ENCODE results near the gene RFLNA. TPM values are rescaled to one million over a fixed set of nuclear protein-coding genes. Genes with fewer than 3 reads are reported as not detected.

Gene RFLNA
- total RNA-seq, 1 experiment from 2014 or later = 5.4 TPM

- no TSS peak for BruUV-seq (replicated peaks)
- POLR2A ChIA-PET = no interaction called here
- H3K4me1 ChIP-seq (ENCODE audit: control insufficient read depth, insufficient read depth, low read length) = no peaks in the 10 kb centered on the region; the same call in none of the 2 replicates
- DNase-seq (ENCODE audit: low read depth, low spot score) = no peak
- H3K27ac ChIP-seq (ENCODE audit: low read length) = peak overlapping the region; percentile 8; the same call in 1 of the 2 replicates
- H3K36me3 ChIP-seq (ENCODE audit: control insufficient read depth, insufficient read depth, low read length) = peaks cover 28% of the 10 kb centered on the region
- in situ Hi-C loops (cut with HindIII; ENCODE audit: low pct_unique_long_range_greater_than_20kb, low sequenced_read_pairs) (no loop called here), intact Hi-C loops (cut with micrococcal nuclease; ENCODE audit: unreplicated experiment) (no loop called here)
- CTCF ChIA-PET = no interaction called here
- TF ChIP-seq POLR2AphosphoS5 (IDR thresholded peaks at IDR 0.05; ENCODE audit: low read depth, low read length) (no peak), TCF7L2 (IDR thresholded peaks at IDR 0.05; ENCODE audit: low read depth, low read length) (no peak), SIN3A (IDR thresholded peaks at IDR 0.05; ENCODE audit: borderline replicate concordance, insufficient read depth, low read depth, low read length) (no peak), REST (IDR thresholded peaks at IDR 0.05; ENCODE audit: insufficient read depth in 1 of 2, low read depth in 2 of 2, low read length in 1 of 2) (no peak)
- TF ChIP-seq, protein P1, sequence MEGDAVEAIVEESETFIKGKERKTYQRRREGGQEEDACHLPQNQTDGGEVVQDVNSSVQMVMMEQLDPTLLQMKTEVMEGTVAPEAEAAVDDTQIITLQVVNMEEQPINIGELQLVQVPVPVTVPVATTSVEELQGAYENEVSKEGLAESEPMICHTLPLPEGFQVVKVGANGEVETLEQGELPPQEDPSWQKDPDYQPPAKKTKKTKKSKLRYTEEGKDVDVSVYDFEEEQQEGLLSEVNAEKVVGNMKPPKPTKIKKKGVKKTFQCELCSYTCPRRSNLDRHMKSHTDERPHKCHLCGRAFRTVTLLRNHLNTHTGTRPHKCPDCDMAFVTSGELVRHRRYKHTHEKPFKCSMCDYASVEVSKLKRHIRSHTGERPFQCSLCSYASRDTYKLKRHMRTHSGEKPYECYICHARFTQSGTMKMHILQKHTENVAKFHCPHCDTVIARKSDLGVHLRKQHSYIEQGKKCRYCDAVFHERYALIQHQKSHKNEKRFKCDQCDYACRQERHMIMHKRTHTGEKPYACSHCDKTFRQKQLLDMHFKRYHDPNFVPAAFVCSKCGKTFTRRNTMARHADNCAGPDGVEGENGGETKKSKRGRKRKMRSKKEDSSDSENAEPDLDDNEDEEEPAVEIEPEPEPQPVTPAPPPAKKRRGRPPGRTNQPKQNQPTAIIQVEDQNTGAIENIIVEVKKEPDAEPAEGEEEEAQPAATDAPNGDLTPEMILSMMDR (IDR thresholded peaks at IDR 0.05) = no peak
- H3K27me3 ChIP-seq (ENCODE audit: control insufficient read depth, insufficient read depth, low read length) = no peaks in the 10 kb centered on the region
- no peaks in the 10 kb centered on the region for H3K9me3 ChIP-seq (ENCODE audit: control insufficient read depth, insufficient read depth, low read depth, low read length)
- no peak for ATAC-seq
- no peak overlapping the region for H3K4me3 ChIP-seq (ENCODE audit: low read depth in 2 of 2, low read length in 2 of 2)
Observed at GRCh38 chr12:124352257-124352656, 57.4 kb downstream of the RFLNA start.

- Histone ChIP-seq H3K4me1 (ENCODE audit: control insufficient read depth, insufficient read depth, low read length) (no peaks in the 10 kb centered on the region; the same call in none of the 2 replicates), H3K4me3 (ENCODE audit: low read depth in 2 of 2, low read length in 2 of 2) (no peak overlapping the region), H3K9me3 (ENCODE audit: control insufficient read depth, insufficient read depth, low read depth, low read length) (no peaks in the 10 kb centered on the region), H3K27ac (ENCODE audit: low read length) (peak overlapping the region; percentile 8; the same call in 1 of the 2 replicates), H3K27me3 (ENCODE audit: control insufficient read depth, insufficient read depth, low read length) (no peaks in the 10 kb centered on the region), H3K36me3 (ENCODE audit: control insufficient read depth, insufficient read depth, low read length) (peaks cover 24% of the 10 kb centered on the region)
- ATAC-seq = no peak
- no peak for DNase-seq (ENCODE audit: low read depth, low spot score)
- intact Hi-C loops (cut with micrococcal nuclease; ENCODE audit: unreplicated experiment) = no loop called here
- in situ Hi-C loops (cut with HindIII; ENCODE audit: low pct_unique_long_range_greater_than_20kb, low sequenced_read_pairs) = no loop called here
- no TSS peak for BruUV-seq (replicated peaks)
- ChIA-PET CTCF (no interaction called here), POLR2A (no interaction called here)
- TF ChIP-seq, protein P1 (IDR thresholded peaks at IDR 0.05) = no peak
- TF ChIP-seq TCF7L2 (IDR thresholded peaks at IDR 0.05; ENCODE audit: low read depth, low read length) (no peak), REST (IDR thresholded peaks at IDR 0.05; ENCODE audit: insufficient read depth in 1 of 2, low read depth in 2 of 2, low read length in 1 of 2) (no peak), POLR2AphosphoS5 (IDR thresholded peaks at IDR 0.05; ENCODE audit: low read depth, low read length) (no peak), SIN3A (IDR thresholded peaks at IDR 0.05; ENCODE audit: borderline replicate concordance, insufficient read depth, low read depth, low read length) (no peak)
Observed at GRCh38 chr12:124352839-124353238, 57.9 kb downstream of the RFLNA start.
